GM21381 (cell line): ENCODE results near the gene FURIN.
"Not testable (repeated sequence)": the region's sequence is repeated elsewhere in the genome, so short reads cannot be mapped to it uniquely, and the experiment has no call there.

Experiments
- ATAC-seq: cut with Tn5 transposase; IDR thresholded peaks from one replicate; pipeline ENCODE4 v1.9.1; 2021; ENCODE audit warnings: mild to moderate bottlenecking, moderate library complexity; ENCODE audit not compliant: unreplicated experiment

The FURIN gene

GRCh38 chr15:90869601-90870353 is 1.4 kb downstream of the FURIN start:
- no peak for ATAC-seq

- no peak for ATAC-seq
Observed at GRCh38 chr15:90870354-90871138, 2.2 kb downstream of the FURIN start.

- ATAC-seq: no peak
Observed at GRCh38 chr15:90871139-90871715, 2.8 kb downstream of the FURIN start.

GRCh38 chr15:90871716-90872485 is 3.5 kb downstream of the FURIN start:
- no peak for ATAC-seq

GRCh38 chr15:90872486-90873184 is 4.2 kb downstream of the FURIN start:
- no peak for ATAC-seq

GRCh38 chr15:90873488-90873997 is 5.2 kb downstream of the FURIN start:
- ATAC-seq: no peak

GRCh38 chr15:90873998-90874605 is 5.7 kb downstream of the FURIN start:
- no peak for ATAC-seq

- ATAC-seq: not testable (repeated sequence)
Observed at GRCh38 chr15:90874986-90875385, 6.6 kb downstream of the FURIN start.

GRCh38 chr15:90875549-90875981 is 7.2 kb downstream of the FURIN start:
- ATAC-seq: no peak

- ATAC-seq: no peak
Observed at GRCh38 chr15:90876046-90876445, 7.7 kb downstream of the FURIN start.

- no peak for ATAC-seq
Observed at GRCh38 chr15:90876512-90877170, 8.3 kb downstream of the FURIN start.

- no peak for ATAC-seq
Observed at GRCh38 chr15:90877315-90877714, 8.9 kb downstream of the FURIN start.

GRCh38 chr15:90877996-90878395 is 9.6 kb downstream of the FURIN start:
- ATAC-seq: no peak

GRCh38 chr15:90878660-90879059 is 10.3 kb downstream of the FURIN start:
- ATAC-seq: no peak

GRCh38 chr15:90879730-90880366 is 11.5 kb downstream of the FURIN start:
- no peak for ATAC-seq

- ATAC-seq: no peak
Observed at GRCh38 chr15:90880381-90881145, 12.2 kb downstream of the FURIN start.

- no peak for ATAC-seq
Observed at GRCh38 chr15:90881181-90881977, 13.0 kb downstream of the FURIN start.
